Vagina (tissue), 2 donors: ENCODE results near the gene GPR32. TPM values are rescaled to one million over a fixed set of nuclear protein-coding genes. Genes with fewer than 3 reads are reported as not detected.
A peak's percentile ranks its signal among the peaks of the same experiment; 100 is the strongest.

Experiments
- DNase-seq, 2 donors: peaks; one replicate each; pipeline ENCODE4 v3.0.0-alpha.2; 2017; ENCODE audit errors: extremely low spot score in 2 of 2
- H3K27ac ChIP-seq: fragments of 200-600 bp; sonication (generic); one replicate; pipeline ENCODE4 v1.5.1; 2019
- H3K27me3 ChIP-seq: fragments of 200-600 bp; sonication (generic); one replicate; pipeline ENCODE4 v1.5.1; 2019
- H3K36me3 ChIP-seq, 2 donors: fragments of 200-600 bp; sonication (generic); one replicate each; pipeline ENCODE4 v1.5.1; 2017 to 2019
- H3K4me1 ChIP-seq: fragments of 200-600 bp; sonication (generic); one replicate; pipeline ENCODE4 v1.5.1; 2019
- H3K4me3 ChIP-seq, 2 donors: fragments of 200-600 bp; sonication (generic); 1 replicate in 1 of 2; 2 replicates in 1 of 2; pipeline ENCODE4 v1.5.1; 2016 to 2019
- H3K9me3 ChIP-seq: fragments of 200-600 bp; sonication (generic); one replicate; pipeline ENCODE4 v1.5.1; 2019
- CTCF ChIP-seq, 3 experiments: fragments of 450-650 bp in 2 of 3; fragments of 200-600 bp in 1 of 3; sonication (generic) in 1 of 3; IDR thresholded peaks; one replicate each; pipeline ENCODE4 v1.5.1; 2017 to 2019; ENCODE audit warnings: antibody characterized with exemption in 3 of 3, mild to moderate bottlenecking in 2 of 3, moderate library complexity in 2 of 3
- POLR2A ChIP-seq, 2 donors: fragments of 450-650 bp; IDR thresholded peaks; one replicate each; pipeline ENCODE4 v1.6.1; 2017; ENCODE audit warnings: antibody characterized with exemption in 2 of 2, mild to moderate bottlenecking in 2 of 2, moderate library complexity in 2 of 2
- POLR2AphosphoS5 ChIP-seq, 2 donors: sonication (generic); formaldehyde crosslinking; IDR thresholded peaks; one replicate each; pipeline ENCODE4 v1.9.0; 2017; ENCODE audit warnings: antibody characterized with exemption in 2 of 2, mild to moderate bottlenecking in 2 of 2, low read depth in 1 of 2; ENCODE audit not compliant: insufficient read depth in 1 of 2
- intact Hi-C: fragments of 100-400 bp; cut with DNase I; formaldehyde crosslinking; loops from one replicate; pipeline ENCODE4 v1.15.1; 2023
- small RNA-seq: library from RNA; depleted of rRNA; stranded (forward); fragments of <200 nt; gene quantifications from one replicate; pipeline ENCODE3, GENCODE V24; 2016
- total RNA-seq: library from RNA; depleted of rRNA; stranded (reverse); fragments of >200 nt; gene quantifications from one replicate; pipeline ENCODE4 v1.2.3, GENCODE V29; 2016

Gene GPR32
- total RNA-seq, 1 donor from 2014 or later = not detected

GRCh38 chr19:50820086-50820485 is 49.8 kb downstream of the GPR32 start:
- Histone ChIP-seq H3K4me1 (peaks cover 18% of the 10 kb centered on the region), H3K27me3 (no peaks in the 10 kb centered on the region), H3K27ac (no peak overlapping the region), H3K9me3 (no peaks in the 10 kb centered on the region), H3K4me3 (no peak overlapping the region), H3K36me3 (no peaks in the 10 kb centered on the region)
- TF ChIP-seq POLR2A (IDR thresholded peaks at IDR 0.05) (no peak), POLR2AphosphoS5 (IDR thresholded peaks at IDR 0.05; ENCODE audit: insufficient read depth in 1 of 2, low read depth in 1 of 2) (no peak), CTCF (IDR thresholded peaks at IDR 0.05) (no peak)
- intact Hi-C loops = no loop called here
- no peak for DNase-seq

- Histone ChIP-seq H3K4me1 (peaks cover 18% of the 10 kb centered on the region), H3K4me3 (no peak overlapping the region), H3K27ac (no peak overlapping the region), H3K36me3 (no peaks in the 10 kb centered on the region), H3K27me3 (no peaks in the 10 kb centered on the region), H3K9me3 (no peaks in the 10 kb centered on the region)
- DNase-seq = no peak
- intact Hi-C loops = no loop called here
- TF ChIP-seq POLR2AphosphoS5 (IDR thresholded peaks at IDR 0.05; ENCODE audit: insufficient read depth in 1 of 2, low read depth in 1 of 2) = no peak
- TF ChIP-seq CTCF (IDR thresholded peaks at IDR 0.05) = no peak
- TF ChIP-seq POLR2A (IDR thresholded peaks at IDR 0.05) = no peak
These were observed 50.4 kb downstream of the GPR32 start for GRCh38 chr19:50820549-50821247.

GRCh38 chr19:50821248-50821612 is 51.0 kb downstream of the GPR32 start:
- DNase-seq = no peak
- H3K4me1 ChIP-seq = peaks cover 18% of the 10 kb centered on the region
- H3K27ac ChIP-seq = no peak overlapping the region
- TF ChIP-seq POLR2AphosphoS5 (IDR thresholded peaks at IDR 0.05; ENCODE audit: insufficient read depth in 1 of 2, low read depth in 1 of 2) (no peak), POLR2A (IDR thresholded peaks at IDR 0.05) (no peak), CTCF (IDR thresholded peaks at IDR 0.05) (no peak)
- H3K36me3 ChIP-seq = no peaks in the 10 kb centered on the region
- H3K27me3 ChIP-seq = no peaks in the 10 kb centered on the region
- no peak overlapping the region for H3K4me3 ChIP-seq
- intact Hi-C loops = no loop called here
- no peaks in the 10 kb centered on the region for H3K9me3 ChIP-seq

Small RNA genes lying within 50 kb of the gene (small RNA-seq; reads per million reads assigned to genes)
- gene SNORD88A = 174 reads per million, percentile 97 among the genes with 10 or more reads in this experiment
- not detected for gene SNORD88B
- not detected for gene SNORD88C

Other genes with a start within 250 kb of the GPR32 start
- gene LRRC4B, start 202.0 kb upstream of the GPR32 start, total RNA-seq = 17.9 TPM
- 2.5 TPM for gene SYT3, start 130.6 kb upstream of the GPR32 start, total RNA-seq
- not detected for gene C19orf81, start 121.0 kb upstream of the GPR32 start, total RNA-seq
- 0.98 TPM for gene SHANK1, start 50.7 kb upstream of the GPR32 start, total RNA-seq
- gene CLEC11A, start 47.1 kb upstream of the GPR32 start, total RNA-seq = 25.0 TPM
- not detected for gene ACP4, start 20.0 kb downstream of the GPR32 start, total RNA-seq
- gene KLK1, start 53.3 kb downstream of the GPR32 start, total RNA-seq = not detected
- gene KLK15, start 63.1 kb downstream of the GPR32 start, total RNA-seq = not detected
- gene KLK3, start 84.5 kb downstream of the GPR32 start, total RNA-seq = not detected
- not detected for gene KLK2, start 103.0 kb downstream of the GPR32 start, total RNA-seq
- not detected for gene KLK4, start 140.9 kb downstream of the GPR32 start, total RNA-seq
- gene KLK5, start 182.6 kb downstream of the GPR32 start, total RNA-seq = 5.9 TPM
- gene KLK6, start 199.1 kb downstream of the GPR32 start, total RNA-seq = 10.3 TPM
- gene KLK7, start 213.5 kb downstream of the GPR32 start, total RNA-seq = 14.2 TPM
- gene KLK8, start 231.1 kb downstream of the GPR32 start, total RNA-seq = 16.2 TPM
- 54.5 TPM for gene KLK10, start 249.2 kb downstream of the GPR32 start, total RNA-seq